Glutamatergic neuron (in vitro differentiated cells): ENCODE data around the gene CLTCL1. TPM values are rescaled to one million over a fixed set of nuclear protein-coding genes. Genes with fewer than 3 reads are reported as not detected.
"Not testable (repeated sequence)": the region's sequence is repeated elsewhere in the genome, so short reads cannot be mapped to it uniquely, and the experiment has no call there.

ENCODE experiments used
- DNase-seq: peaks from one replicate; pipeline ENCODE4 v3.0.0; 2022
- H3K27ac Mint-ChIP-seq: one replicate; pipeline ENCODE4 v1.8.0; 2020; ENCODE audit warnings: mild to moderate bottlenecking, mixed read lengths, inconsistent platforms; ENCODE audit not compliant: unreplicated experiment
- H3K27me3 Mint-ChIP-seq: one replicate; pipeline ENCODE4 v1.8.0; 2020; ENCODE audit warnings: mild to moderate bottlenecking, moderate library complexity, mixed read lengths, inconsistent platforms; ENCODE audit not compliant: unreplicated experiment
- H3K36me3 Mint-ChIP-seq: one replicate; pipeline ENCODE4 v1.8.0; 2020; ENCODE audit warnings: mild to moderate bottlenecking, mixed read lengths, inconsistent platforms; ENCODE audit not compliant: unreplicated experiment
- H3K4me1 Mint-ChIP-seq: one replicate; pipeline ENCODE4 v1.8.0; 2020; ENCODE audit warnings: mild to moderate bottlenecking, low read depth, mixed read lengths, inconsistent platforms; ENCODE audit not compliant: unreplicated experiment
- H3K4me3 Mint-ChIP-seq: one replicate; pipeline ENCODE4 v1.8.0; 2020; ENCODE audit warnings: mild to moderate bottlenecking, mixed read lengths, inconsistent platforms; ENCODE audit not compliant: unreplicated experiment
- H3K9me3 Mint-ChIP-seq: one replicate; pipeline ENCODE4 v1.8.0; 2020; ENCODE audit warnings: mild to moderate bottlenecking, moderate library complexity, mixed read lengths, inconsistent platforms; ENCODE audit not compliant: unreplicated experiment
- total RNA-seq: library from RNA; stranded (reverse); fragmentation: NEBNext Ultra II Directional; extraction: Animal tissue kit (Norgen Biotek cat#: 25700); gene quantifications from one replicate; pipeline ENCODE4 v1.2.1, GENCODE V29; 2021; ENCODE audit not compliant: unreplicated experiment
- TF ChIP-seq, protein P1 (sequence below): fragments of 200-600 bp; sonication (generic); IDR thresholded peaks from one replicate; pipeline ENCODE4 v1.5.0; 2021; ENCODE audit not compliant: partially characterized antibody, unreplicated experiment

Gene CLTCL1
- total RNA-seq, 1 donor from 2014 or later: 11.8 TPM

DNA sequence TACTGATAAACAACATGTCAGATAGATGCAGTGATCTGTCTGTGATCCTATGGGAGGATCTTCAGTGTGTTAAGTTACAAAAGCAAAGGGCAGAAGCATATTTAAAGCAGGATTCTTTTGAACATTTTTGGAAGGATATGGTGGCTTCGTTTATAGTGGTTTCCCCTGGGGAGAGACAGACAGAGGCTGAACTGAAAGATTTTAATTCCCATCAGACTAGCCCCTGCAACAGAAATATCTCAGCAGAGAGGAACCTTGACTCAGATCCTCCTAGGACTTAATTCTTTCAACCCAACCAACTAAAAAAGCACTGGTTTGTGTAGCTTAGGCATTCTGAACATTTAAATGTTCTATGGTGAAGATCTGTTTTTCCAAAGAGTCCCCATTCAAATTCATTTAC is 5.7 kb downstream of the CLTCL1 start:
- H3K4me3 Mint-ChIP-seq: no peak overlapping the region
- no peaks in the 10 kb centered on the region for H3K36me3 Mint-ChIP-seq
- H3K27me3 Mint-ChIP-seq: peaks cover 5% of the 10 kb centered on the region
- peaks cover 11% of the 10 kb centered on the region for H3K4me1 Mint-ChIP-seq
- DNase-seq: no peak
- H3K9me3 Mint-ChIP-seq: peaks cover 4% of the 10 kb centered on the region
- no peak overlapping the region for H3K27ac Mint-ChIP-seq
- TF ChIP-seq, protein P1, sequence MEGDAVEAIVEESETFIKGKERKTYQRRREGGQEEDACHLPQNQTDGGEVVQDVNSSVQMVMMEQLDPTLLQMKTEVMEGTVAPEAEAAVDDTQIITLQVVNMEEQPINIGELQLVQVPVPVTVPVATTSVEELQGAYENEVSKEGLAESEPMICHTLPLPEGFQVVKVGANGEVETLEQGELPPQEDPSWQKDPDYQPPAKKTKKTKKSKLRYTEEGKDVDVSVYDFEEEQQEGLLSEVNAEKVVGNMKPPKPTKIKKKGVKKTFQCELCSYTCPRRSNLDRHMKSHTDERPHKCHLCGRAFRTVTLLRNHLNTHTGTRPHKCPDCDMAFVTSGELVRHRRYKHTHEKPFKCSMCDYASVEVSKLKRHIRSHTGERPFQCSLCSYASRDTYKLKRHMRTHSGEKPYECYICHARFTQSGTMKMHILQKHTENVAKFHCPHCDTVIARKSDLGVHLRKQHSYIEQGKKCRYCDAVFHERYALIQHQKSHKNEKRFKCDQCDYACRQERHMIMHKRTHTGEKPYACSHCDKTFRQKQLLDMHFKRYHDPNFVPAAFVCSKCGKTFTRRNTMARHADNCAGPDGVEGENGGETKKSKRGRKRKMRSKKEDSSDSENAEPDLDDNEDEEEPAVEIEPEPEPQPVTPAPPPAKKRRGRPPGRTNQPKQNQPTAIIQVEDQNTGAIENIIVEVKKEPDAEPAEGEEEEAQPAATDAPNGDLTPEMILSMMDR: no peak

DNA sequence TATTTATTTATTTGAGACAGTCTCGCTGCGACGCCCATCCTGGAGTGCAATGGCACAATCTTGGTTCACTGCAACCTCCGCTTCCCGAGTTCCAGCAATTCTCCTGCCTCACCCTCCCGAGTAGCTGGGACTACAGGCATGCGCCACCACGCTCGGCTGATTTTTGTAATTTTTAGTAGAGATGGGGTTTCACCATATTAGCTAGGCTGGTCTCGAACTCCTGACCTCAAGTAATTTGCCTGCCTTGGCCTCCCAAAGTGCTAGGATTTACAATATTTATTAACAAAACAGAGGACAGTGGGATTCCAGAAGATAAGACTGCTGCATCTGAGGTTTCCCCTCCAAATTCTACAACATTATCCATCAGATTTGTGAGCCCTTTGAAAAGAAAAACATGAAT is 12.4 kb downstream of the CLTCL1 start:
- not testable (repeated sequence) for H3K27ac Mint-ChIP-seq, DNase-seq, H3K4me3 Mint-ChIP-seq, H3K27me3 Mint-ChIP-seq, H3K9me3 Mint-ChIP-seq, H3K36me3 Mint-ChIP-seq, H3K4me1 Mint-ChIP-seq

DNA sequence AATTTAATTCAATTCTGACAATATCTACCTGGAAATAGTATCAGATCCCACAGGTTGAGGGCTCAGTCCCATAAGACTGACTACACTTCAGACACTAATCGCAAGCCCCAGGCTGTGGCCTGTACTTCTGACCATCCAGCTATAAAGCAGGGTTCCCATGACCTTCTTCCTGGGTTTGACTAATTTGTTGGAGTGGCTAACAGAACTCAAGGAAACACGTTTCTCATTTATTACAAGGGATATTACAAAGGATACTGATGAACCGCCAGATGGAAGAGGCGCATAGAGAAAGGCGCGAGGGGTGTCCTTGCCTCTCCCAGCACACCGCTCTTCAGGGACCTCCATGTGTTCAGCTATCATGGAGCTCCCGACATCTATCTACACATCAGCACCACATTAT is 13.7 kb downstream of the CLTCL1 start:
- H3K9me3 Mint-ChIP-seq: no peaks in the 10 kb centered on the region
- no peak overlapping the region for H3K4me3 Mint-ChIP-seq
- H3K4me1 Mint-ChIP-seq: no peaks in the 10 kb centered on the region
- no peak for DNase-seq
- TF ChIP-seq, protein P1: no peak
- H3K27me3 Mint-ChIP-seq: peaks cover 2% of the 10 kb centered on the region
- no peaks in the 10 kb centered on the region for H3K36me3 Mint-ChIP-seq
- no peak overlapping the region for H3K27ac Mint-ChIP-seq

DNA sequence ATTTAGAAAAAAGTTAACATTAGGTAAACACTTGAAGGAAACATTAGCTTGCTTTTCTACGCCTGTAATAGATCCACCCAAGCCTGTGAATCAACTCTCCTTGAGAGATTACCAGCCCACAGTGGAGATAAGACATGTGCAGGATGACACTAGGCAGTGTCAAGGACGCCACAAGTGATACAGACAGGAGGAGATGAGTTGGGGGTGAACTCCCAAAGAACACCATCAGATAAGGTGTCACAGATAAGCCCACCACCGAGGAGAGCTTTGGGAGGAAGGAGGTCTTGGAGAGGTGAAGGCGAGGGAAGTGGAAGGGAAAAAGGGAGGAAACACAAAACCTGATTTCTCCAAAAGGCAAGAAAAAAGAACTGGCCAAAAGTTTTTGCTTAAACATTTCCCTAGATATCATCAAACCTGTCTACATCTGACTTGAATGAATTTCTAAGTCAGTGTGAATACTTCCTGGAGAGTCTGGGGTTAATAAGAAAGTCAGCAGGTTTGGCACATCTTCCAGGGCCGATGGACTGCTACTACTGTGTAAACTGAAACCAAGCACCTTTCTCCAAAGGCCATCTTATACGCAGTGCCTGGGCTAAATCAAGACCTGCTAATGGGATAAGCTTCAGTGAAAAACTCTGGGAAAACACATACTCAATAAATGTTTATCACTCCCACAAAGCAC is 15.5 kb downstream of the CLTCL1 start:
- H3K4me1 Mint-ChIP-seq: no peaks in the 10 kb centered on the region
- no peaks in the 10 kb centered on the region for H3K27me3 Mint-ChIP-seq
- TF ChIP-seq, protein P1: no peak
- no peak overlapping the region for H3K27ac Mint-ChIP-seq
- no peak overlapping the region for H3K4me3 Mint-ChIP-seq
- no peak for DNase-seq
- no peaks in the 10 kb centered on the region for H3K36me3 Mint-ChIP-seq
- no peaks in the 10 kb centered on the region for H3K9me3 Mint-ChIP-seq

DNA sequence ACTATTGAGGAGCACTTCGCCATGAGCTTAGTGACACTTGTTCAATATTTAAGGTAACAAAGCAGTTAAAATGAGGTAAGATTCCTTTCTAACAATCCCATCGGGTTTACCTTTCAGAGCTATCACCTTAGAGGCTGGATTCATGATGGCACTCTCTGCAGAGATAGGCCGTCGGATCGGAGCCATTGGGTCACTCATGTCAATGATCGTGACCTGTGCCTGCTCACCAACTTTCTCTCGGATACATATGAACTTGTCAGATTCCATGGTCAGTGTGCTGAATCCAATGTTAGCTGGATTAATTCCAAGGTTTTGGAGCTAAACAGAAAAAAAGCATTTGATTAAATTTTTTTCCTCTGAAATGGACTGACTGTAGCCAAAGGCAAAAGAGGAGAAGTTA is 16.0 kb downstream of the CLTCL1 start:
- Mint-ChIP-seq H3K36me3 (no peaks in the 10 kb centered on the region), H3K4me1 (no peaks in the 10 kb centered on the region), H3K4me3 (no peak overlapping the region), H3K27ac (no peak overlapping the region), H3K27me3 (no peaks in the 10 kb centered on the region), H3K9me3 (no peaks in the 10 kb centered on the region)
- no peak for DNase-seq
- TF ChIP-seq, protein P1: no peak
